Measurements from ENCODE around the gene ABCC8. TPM values are rescaled to one million over a fixed set of nuclear protein-coding genes. Genes with fewer than 3 reads are reported as not detected.

ABCC8 gene
- total and polyA plus RNA-seq, 9 of the 15 experiments (the other 6 are each of a cell fraction or from before 2014, with no cell fraction given) = not detected

DNA sequence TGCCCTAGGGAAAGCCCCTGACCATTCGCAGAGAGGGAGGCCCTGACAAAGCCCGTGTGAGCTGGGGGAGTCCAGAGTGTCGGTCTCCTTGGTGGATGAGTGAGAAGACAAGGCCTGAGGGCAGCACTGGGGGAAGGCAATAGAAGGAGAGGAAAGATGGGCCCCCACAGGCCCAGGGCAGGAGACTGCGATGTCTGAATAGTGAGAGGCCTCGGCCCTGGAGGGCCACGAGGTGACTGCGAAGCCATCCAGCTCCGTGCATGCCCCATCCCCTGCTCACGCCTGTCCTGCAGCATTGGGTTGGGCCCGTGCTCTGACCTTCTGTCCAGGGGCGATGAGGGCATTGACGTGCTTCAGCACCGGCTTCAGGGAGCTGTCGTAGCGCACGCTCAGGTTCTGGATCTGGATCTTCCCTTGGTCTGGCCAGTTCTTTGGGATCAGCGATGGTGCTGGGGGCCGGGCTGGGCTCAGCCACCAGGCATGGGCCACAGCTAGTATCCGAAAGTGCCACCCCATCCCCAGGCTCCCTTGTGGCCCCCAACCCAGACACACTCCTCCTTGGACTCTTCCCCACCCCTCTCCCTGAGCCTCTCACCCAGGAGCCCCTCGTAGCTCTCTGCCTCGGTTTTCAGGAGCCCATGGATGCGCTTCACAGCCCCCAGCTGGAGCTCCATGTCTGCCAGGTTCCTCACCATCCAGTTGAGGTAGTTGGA, 79.9 kb downstream of the ABCC8 start:
- H3K27me3 ChIP-seq (ENCODE audit: control insufficient read depth in 2 of 2, insufficient read depth in 2 of 2, low read length in 2 of 2) = peaks cover 22 to 85% of the 10 kb centered on the region in 2 experiments
- 2% methylated on average over 16 of the region's 22 CpGs for WGBS (ENCODE audit: insufficient coverage, low coverage, missing lambda C conversion rate)
- intact Hi-C loops (cut with micrococcal nuclease) (no loop called here), in situ Hi-C loops (cut with MboI) (loop anchor here (10.0 kb wide), 1 partner anchor 128 kb away; no protein-coding TSS in a partner anchor)
- H3K36me3 ChIP-seq (ENCODE audit: control insufficient read depth, insufficient read depth, low read length) = no peaks in the 10 kb centered on the region
- H3K9me3 ChIP-seq (replicated peaks; ENCODE audit: control insufficient read depth, insufficient read depth, low read depth, low read length) = no peaks in the 10 kb centered on the region
- H3K9me1 ChIP-seq (ENCODE audit: control insufficient read depth, insufficient read depth, low read length) = no peaks in the 10 kb centered on the region
- BruUV-seq (replicated peaks) = no TSS peak
- ChIA-PET CTCF (ENCODE audit: low intra/inter-chr PET ratio) (no interaction called here), POLR2A (interaction anchor here (0.5 kb wide), 1 partner anchor 314 kb away, joined by 4 read pairs; no protein-coding TSS in a partner anchor)
- ATAC-seq (peak; percentile 16; the same call in 1 of the 3 replicates), DNase-seq (ENCODE audit: extremely low read depth in 1 of 4, low spot score in 3 of 4) (no peak), FAIRE-seq (no peak)
- H2AFZ ChIP-seq (ENCODE audit: low read depth, low read length) = no peak overlapping the region
- no peak overlapping the region for H3K27ac ChIP-seq (ENCODE audit: extremely low read depth, low read depth, low read length)
- peaks cover 0 to 4% of the 10 kb centered on the region in 2 experiments; a peak in 1 of 5 replicates for H3K4me1 ChIP-seq (replicated peaks in 1 of 2; ENCODE audit: control insufficient read depth in 2 of 2, insufficient read depth in 2 of 2, low read length in 2 of 2)
- TF ChIP-seq POLR3A (IDR thresholded peaks at IDR 0.05; ENCODE audit: borderline replicate concordance, extremely low read depth, insufficient read depth, insufficient read length) (no peak), XRCC3 (IDR thresholded peaks at IDR 0.05) (no peak), EP400 (IDR thresholded peaks at IDR 0.05) (no peak), TCF7L2 (IDR thresholded peaks at IDR 0.05; ENCODE audit: low read depth, low read length) (no peak), SAFB2 (IDR thresholded peaks at IDR 0.05; ENCODE audit: borderline replicate concordance, low read depth, low read length, severe bottlenecking) (no peak), ZFP36 (IDR thresholded peaks at IDR 0.05; ENCODE audit: low read depth, low read length, partially characterized antibody) (no peak), YY1 (IDR thresholded peaks at IDR 0.05; ENCODE audit: borderline replicate concordance in 1 of 3, control insufficient read depth in 1 of 3, extremely low read depth in 1 of 3, insufficient read depth in 3 of 3, insufficient read length in 1 of 3, insufficient replicate concordance in 2 of 3, low read depth in 1 of 3, low read length in 2 of 3) (no peak), ETS2 (tag; IDR thresholded peaks at IDR 0.05; ENCODE audit: borderline replicate concordance, poor library complexity, severe bottlenecking) (no peak), EWSR1 (IDR thresholded peaks at IDR 0.05; ENCODE audit: borderline replicate concordance, low read depth, partially characterized antibody) (no peak), ZNF444 (CRISPR knock-in tag; IDR thresholded peaks at IDR 0.05) (no peak), ZNF134 (CRISPR knock-in tag; conservative IDR thresholded peaks at IDR 0.05) (no peak), NCOA4 (IDR thresholded peaks at IDR 0.05; ENCODE audit: partially characterized antibody) (no peak), CHCHD3 (CRISPR knock-in tag; IDR thresholded peaks at IDR 0.05) (no peak), ADNP (tag; IDR thresholded peaks at IDR 0.05) (no peak), PHTF2 (CRISPR knock-in tag; IDR thresholded peaks at IDR 0.05) (no peak), ZNF212 (CRISPR knock-in tag; IDR thresholded peaks at IDR 0.05) (no peak)
- TF ChIP-seq, protein P1, sequence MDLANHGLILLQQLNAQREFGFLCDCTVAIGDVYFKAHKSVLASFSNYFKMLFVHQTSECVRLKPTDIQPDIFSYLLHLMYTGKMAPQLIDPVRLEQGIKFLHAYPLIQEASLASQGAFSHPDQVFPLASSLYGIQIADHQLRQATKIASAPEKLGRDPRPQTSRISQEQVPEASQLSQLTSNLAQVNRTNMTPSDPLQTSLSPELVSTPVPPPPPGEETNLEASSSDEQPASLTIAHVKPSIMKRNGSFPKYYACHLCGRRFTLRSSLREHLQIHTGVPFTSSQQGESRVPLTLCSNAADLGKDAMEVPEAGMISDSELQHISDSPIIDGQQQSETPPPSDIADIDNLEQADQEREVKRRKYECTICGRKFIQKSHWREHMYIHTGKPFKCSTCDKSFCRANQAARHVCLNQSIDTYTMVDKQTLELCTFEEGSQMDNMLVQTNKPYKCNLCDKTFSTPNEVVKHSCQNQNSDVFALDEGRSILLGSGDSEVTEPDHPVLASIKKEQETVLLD (IDR thresholded peaks at IDR 0.05) = no peak
- TF ChIP-seq, protein P2, sequence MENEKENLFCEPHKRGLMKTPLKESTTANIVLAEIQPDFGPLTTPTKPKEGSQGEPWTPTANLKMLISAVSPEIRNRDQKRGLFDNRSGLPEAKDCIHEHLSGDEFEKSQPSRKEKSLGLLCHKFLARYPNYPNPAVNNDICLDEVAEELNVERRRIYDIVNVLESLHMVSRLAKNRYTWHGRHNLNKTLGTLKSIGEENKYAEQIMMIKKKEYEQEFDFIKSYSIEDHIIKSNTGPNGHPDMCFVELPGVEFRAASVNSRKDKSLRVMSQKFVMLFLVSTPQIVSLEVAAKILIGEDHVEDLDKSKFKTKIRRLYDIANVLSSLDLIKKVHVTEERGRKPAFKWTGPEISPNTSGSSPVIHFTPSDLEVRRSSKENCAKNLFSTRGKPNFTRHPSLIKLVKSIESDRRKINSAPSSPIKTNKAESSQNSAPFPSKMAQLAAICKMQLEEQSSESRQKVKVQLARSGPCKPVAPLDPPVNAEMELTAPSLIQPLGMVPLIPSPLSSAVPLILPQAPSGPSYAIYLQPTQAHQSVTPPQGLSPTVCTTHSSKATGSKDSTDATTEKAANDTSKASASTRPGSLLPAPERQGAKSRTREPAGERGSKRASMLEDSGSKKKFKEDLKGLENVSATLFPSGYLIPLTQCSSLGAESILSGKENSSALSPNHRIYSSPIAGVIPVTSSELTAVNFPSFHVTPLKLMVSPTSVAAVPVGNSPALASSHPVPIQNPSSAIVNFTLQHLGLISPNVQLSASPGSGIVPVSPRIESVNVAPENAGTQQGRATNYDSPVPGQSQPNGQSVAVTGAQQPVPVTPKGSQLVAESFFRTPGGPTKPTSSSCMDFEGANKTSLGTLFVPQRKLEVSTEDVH (IDR thresholded peaks at IDR 0.05; ENCODE audit: low read depth, partially characterized antibody) = no peak
- no peak overlapping the region; a peak in 1 of 4 replicates for H3K9ac ChIP-seq (ENCODE audit: insufficient read depth in 1 of 2, low read depth in 2 of 2, low read length in 2 of 2)
- H3K79me2 ChIP-seq (ENCODE audit: control insufficient read depth, insufficient read depth, low read length) = no peaks in the 10 kb centered on the region
- no peak overlapping the region for H3K4me2 ChIP-seq (ENCODE audit: insufficient read depth, low read length)
- H3K4me3 ChIP-seq = no peak overlapping the region
- H4K20me1 ChIP-seq (replicated peaks; ENCODE audit: control insufficient read depth, insufficient read depth, low read length) = peaks cover 3% of the 10 kb centered on the region; the same call in 1 of the 2 replicates
